NT2/D1 (cell line): ENCODE measurements around the gene FADS2.

ENCODE experiments used
- YY1 ChIP-seq: IDR thresholded peaks from 2 replicates; pipeline ENCODE4 v1.6.1; 2011; ENCODE audit not compliant: insufficient read length, insufficient read depth
- ZNF274 ChIP-seq: IDR thresholded peaks from 2 replicates; pipeline ENCODE4 v1.6.1; 2011; ENCODE audit warnings: mild to moderate bottlenecking, low read depth, low read length

DNA sequence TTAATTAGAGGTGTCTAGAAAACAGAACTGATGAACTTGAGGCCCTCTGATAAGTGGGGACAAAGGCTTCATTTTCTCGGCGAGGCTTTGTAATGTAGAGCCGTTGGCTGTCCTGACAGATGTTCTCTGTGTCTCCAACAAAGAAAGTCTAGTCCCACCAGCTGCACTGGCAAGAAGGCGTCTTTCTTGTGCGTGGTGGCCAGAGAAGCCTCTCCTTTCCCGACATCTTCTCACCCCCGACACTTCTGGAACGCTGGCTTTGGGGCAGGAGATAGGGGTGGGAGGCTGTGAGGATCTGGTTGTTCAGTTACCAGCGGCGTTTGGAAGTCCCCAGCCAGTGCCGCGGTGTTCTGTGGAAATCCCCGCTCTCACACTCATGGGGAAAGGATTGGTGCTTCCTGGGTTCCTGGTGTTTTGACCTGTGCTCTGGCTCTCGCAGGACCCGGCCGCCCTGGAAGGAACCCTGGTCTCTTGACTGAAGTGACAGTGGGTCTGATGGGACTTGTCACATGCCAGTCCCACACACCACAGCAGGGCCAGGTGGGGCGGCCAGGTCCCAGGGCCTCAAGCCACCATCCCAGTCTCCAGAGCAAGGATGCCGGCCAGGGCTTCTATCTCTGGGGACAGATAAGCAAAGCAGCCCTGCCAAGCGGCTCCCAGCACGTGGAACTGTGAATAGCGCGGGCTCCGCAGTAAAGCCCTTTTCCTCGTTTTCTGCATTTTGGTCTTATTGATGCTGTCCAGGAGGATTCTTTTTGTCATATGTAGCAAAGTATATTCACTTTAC lies 23.2 kb downstream of the FADS2 start:
- TF ChIP-seq ZNF274 (no peak), YY1 (no peak)
